A172 (cell line): ENCODE measurements around the gene ATXN1. TPM values are rescaled to one million over a fixed set of nuclear protein-coding genes. Genes with fewer than 3 reads are reported as not detected.

Experiments
- DNase-seq: peaks from one replicate; pipeline ENCODE4 v3.0.0-alpha.2; 2015; ENCODE audit warnings: low spot score
- total RNA-seq: library from RNA; depleted of rRNA; stranded (reverse); fragments of >200 nt; shearing (Covaris generic); gene quantifications from 2 replicates; pipeline ENCODE4 v1.2.3, GENCODE V29; 2014

ATXN1 gene
- total RNA-seq, 1 experiment from 2014 or later = 12.4 TPM

GRCh38 chr6:16335176-16335575, 426.1 kb downstream of the ATXN1 start:
- DNase-seq = no peak

DNA sequence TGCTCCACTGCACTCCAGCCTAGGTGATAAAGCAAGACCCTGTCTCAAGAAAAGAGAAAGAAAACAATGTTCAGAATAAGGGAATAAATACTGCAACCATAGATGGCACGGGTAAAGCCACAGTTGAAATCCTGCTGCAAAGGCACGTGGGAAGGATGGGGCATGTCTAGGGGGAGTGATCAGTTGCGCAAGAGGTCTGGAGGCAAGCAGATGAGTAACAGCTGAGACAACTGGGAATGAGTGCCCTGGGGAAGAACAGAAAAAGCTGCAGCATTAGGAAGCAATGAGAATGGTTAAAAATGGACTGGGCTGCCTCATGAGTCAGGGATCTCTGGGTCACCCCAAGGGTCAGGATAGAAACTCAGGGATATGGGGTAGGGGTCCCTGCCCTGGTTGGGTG, 426.6 kb downstream of the ATXN1 start:
- DNase-seq = peak; percentile 76

DNA sequence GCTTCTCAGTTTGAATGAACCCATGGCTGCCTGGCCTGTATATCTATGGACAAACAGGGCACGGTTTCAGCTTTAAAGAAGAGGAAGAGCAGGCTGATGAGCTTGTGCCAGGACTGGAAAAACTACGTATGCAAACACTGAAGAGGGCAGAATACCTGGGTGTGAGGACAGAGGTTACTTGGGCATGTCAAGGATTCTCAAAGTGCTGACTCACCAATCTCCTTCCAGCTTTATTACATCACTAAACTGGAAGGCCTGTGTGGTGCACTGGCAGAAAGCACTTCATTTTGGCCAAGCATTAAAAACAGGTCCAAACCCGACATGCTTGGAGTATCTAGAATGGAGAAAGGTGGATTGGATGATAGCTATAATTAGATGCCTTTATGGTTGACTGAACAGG, 427.7 kb downstream of the ATXN1 start:
- peak; percentile 52 for DNase-seq

DNA sequence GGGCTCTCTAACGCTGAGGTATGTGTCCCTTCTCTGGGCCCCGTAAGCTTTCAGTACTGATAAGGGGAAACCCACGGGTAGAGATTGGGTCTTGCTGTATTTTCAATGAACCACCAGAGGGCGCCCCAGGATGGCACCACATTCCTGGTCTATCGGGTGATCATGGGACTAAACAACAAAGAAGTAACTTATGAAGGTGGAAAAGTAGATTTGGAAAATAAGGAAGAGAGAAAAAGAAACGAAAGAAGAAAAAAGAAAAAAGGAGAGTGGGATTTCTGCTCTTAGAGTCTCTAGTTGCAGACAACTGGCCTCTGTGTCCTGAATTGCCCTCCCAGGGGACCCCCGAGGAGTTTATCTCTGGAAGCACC, 429.1 kb downstream of the ATXN1 start:
- DNase-seq = peak; percentile 77

- DNase-seq = peak; percentile 76
Measured at GRCh38 chr6:16331384-16332174, 429.7 kb downstream of the ATXN1 start.

GRCh38 chr6:16329233-16329632, 432.0 kb downstream of the ATXN1 start:
- no peak for DNase-seq

- DNase-seq = no peak
Measured at GRCh38 chr6:16327777-16328325, 433.4 kb downstream of the ATXN1 start.

- DNase-seq = no peak
Measured at GRCh38 chr6:16326971-16327776, 434.1 kb downstream of the ATXN1 start.

DNA sequence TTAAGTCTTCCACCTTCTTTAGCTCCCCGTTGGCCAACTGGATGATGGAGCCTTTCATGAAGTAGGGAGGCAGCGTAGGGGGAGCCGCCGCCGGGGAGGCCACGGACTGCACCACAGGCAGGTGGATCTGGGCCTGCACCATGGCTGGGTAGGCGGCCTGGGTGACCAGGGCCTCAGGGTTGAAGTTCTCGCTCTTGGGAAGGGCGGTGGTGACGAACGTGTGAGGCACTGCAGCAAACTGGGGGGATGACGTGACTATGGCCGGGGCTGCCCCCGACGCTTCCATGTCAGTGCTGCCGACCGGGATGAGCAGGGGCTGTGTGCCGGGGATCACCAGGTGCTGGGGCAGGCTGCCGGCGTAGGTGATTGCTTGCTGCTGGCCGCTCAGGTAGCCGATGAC, 434.7 kb downstream of the ATXN1 start:
- DNase-seq = no peak

DNA sequence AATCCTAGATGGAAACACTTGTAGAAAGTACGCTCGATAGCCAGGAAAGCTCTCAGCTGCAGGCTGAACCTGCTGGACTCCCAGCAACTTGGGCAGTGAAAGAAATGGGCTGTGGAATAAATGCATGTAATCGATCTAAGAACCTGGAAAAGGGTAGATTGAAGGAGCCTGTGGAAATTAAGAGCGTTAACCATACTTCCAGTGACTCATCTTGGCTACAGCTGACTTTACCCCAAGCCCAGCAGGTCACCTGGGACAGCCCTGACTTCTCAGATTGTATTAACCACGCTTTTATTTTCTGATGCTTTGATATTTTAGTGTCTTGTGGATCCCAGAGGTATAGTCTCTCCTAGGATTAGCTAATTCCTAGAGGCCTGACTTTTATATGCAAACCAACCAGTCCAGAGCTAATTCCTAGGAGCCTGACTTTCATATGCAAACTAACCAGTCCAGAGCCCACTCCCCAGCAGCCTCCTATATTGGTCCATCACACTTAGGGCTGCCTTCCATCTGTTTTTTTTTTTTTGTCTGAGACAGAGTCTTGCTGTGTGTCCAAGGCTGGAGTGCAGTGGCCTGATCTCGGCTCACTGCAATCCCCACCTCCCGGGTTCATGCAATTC, 436.5 kb downstream of the ATXN1 start:
- no peak for DNase-seq

DNA sequence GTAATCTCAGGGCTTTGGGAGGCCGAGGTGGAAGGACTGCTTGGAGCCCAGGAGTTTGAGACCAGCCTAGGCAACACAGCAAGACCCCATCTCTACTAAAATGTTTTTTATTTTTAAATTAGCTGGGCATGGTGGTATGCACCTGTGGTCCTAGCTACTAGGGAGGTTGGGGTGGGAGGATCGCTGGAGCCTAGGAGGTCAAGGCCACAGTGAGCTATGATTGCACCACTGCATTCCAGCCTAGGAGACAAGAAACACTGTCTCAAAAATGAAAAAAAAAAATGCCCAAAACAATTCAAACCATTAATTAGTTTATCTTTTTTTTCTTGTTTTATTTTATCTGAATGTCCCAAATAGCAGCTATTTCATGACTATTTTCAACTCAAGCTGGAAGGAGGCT, 437.1 kb downstream of the ATXN1 start:
- no peak for DNase-seq

- DNase-seq = peak; percentile 79
Measured at GRCh38 chr6:16322666-16323312, 438.5 kb downstream of the ATXN1 start.

DNA sequence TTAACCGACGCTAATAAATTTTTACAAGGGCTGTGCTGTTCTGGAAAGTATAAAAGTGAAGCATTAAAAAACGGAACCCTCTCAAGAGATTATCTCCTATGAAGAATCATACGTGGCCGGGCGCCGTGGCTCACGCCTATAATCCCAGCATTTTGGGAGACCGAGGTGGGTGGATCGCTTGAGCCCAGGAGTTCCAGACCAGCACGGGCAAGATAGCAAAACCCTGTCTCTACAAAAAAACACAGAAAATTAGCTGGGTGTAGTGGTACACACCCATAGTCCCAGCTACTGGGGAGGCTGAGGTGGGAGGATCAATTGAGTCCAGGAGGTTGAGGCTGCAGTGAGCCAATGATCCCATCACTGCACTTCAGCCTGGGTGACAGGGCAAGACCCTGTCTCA, 439.4 kb downstream of the ATXN1 start:
- DNase-seq = no peak

- DNase-seq = no peak
Measured at GRCh38 chr6:16321341-16321710, 439.9 kb downstream of the ATXN1 start.

DNA sequence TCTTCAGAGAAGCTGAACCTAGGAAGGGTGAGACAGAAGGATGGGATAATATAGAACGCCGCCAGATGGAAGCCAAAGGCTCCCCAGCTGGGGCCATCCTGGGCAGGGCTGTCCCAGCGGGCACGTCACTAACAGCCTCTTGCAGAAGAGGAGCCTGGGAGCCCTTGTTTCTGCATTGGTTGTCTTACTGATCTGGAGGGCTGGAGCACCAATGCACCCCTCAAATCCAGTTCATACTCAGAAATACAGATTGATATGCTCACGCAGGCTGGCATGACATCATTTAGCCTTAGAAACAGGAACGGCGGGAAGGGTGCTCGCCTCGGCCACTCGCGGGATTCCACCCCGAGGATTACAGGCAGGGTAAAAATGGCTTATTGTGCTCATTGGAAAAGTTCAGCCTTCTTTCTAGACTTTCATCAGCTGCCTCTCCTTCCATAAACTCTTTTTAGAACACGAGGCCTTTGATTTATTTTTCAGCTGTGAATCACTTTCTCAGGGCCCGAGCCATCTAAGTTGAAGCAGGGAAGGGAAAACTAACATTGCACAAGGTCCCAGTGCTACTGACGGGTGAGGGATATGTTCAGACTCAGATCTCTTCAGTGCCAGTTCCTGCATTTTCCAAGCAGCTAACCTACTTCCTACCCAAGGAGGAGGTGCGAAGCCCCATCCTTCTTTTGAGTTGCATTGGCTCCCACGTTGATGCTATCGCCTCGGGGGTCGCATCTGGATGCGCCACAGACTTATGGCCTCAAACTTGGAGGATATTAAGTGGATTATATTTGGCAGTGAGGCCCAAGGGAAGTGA, 440.5 kb downstream of the ATXN1 start:
- DNase-seq = no peak

DNA sequence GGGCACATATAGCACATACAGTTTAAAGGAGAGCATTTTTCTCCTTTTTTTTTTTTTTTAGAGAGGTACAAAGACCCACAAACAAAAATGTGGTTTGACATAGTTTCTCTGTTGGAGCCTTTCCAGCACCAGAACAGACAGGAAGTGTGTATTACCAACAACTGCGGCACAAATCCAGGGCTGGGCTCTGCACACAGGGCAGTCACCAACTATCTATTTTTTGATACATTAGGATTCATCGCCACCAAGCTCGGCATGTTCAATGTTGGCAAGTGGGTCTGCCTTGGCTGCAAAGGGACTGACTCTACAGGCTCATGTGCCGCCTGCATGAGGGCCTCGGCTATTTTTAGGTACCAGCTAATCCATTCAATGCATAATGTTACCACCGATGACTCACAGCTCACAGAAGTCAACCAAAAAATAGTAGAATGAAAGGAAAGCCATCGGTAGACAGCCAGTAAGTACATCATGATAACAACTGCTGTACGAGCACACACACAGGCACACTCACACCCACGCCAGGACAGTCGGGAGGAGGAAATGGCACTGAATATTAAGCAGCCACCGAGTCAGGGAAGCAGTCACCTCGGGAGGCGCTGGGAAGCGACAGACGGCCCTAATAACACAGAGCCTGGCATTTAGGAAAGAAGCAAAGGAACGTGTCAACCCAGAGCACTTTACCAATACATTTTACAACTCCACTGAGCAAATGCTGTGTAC, 441.3 kb downstream of the ATXN1 start:
- DNase-seq = peak; percentile 90

GRCh38 chr6:16318953-16319720, 442.1 kb downstream of the ATXN1 start:
- DNase-seq = no peak

GRCh38 chr6:16318538-16318937, 442.7 kb downstream of the ATXN1 start:
- peak; percentile 29 for DNase-seq

DNA sequence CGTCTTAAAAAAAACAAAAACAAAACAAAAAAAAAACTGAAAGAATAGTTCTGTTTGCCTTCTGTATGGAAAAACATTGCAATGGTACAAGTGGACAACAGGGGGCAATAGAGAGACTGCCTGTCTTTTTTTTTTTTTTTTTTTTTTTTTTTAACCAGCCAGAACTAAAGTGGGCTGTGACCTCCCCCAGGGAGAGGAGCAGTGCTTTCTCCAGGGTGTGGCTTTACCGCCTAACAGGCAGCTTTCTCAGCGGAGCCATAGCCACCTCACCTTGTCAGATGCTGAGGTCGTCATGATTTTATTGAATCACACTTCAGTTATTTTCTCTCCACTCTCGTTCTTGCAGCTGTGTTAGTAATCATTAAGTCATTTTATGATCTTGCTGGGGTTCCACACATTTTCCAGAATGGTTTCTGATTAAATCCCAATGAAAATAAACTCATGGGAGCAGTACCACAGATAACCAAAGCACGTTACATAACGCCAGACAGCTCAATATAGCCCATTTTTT, 444.5 kb downstream of the ATXN1 start:
- peak; percentile 80 for DNase-seq
